Measurements from ENCODE around the gene SORBS2.

Gene SORBS2

DNA sequence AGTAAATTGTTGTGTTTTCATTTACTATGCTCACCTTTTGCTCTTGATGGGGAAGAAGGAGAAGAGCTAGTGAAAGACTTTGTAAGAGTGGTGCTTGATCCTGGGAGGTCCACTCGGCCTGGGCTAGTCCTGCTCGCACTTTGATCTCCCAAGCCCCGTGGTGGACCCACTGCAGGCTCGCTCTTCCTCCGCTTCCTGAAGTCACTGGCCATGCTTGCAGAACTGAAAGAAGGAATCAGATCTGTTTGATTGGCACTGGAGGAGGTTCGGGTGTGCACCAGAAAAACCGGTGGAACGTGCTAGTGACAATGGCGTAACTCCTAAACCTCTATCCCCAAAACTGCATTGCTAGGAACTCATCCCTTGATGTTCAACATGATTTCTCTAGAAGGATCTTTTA, 185.2 kb downstream of the SORBS2 start:
- no peak for DNase-seq

DNA sequence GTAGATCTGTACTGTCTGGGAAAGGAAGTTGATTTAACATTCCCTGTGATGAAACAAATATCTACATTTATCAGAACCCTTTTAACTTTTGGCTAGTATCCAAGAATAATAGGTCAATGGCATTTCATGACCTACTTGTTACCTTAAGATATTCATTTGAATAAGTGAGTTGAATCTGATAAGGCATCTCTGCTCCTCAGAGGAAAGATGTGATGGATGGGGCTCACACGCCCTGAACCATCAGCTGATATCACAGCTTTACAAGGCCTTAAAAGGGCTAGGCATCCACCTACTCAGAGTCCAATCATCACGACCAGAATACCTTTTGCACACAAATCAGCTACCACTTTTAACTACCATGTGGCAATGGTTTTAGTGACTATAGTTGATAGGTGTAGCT, 186.5 kb downstream of the SORBS2 start:
- no peak for DNase-seq

DNA sequence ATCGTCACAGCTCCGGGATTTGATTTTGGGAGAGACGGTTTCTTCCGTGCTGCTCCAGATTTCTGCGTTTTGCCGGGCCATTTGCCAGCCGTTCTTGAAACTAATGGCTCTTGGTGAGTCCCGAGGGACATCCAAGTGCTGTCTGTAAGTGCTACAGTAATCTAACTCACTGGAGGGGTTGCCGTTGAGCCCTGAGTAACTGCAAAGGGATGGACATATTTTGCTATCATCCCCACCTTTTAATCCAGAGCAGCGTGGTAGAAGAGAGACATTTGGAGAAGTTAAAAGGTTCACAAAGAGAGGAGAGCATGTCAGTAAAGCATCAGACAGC, 187.8 kb downstream of the SORBS2 start:
- DNase-seq: no peak

DNA sequence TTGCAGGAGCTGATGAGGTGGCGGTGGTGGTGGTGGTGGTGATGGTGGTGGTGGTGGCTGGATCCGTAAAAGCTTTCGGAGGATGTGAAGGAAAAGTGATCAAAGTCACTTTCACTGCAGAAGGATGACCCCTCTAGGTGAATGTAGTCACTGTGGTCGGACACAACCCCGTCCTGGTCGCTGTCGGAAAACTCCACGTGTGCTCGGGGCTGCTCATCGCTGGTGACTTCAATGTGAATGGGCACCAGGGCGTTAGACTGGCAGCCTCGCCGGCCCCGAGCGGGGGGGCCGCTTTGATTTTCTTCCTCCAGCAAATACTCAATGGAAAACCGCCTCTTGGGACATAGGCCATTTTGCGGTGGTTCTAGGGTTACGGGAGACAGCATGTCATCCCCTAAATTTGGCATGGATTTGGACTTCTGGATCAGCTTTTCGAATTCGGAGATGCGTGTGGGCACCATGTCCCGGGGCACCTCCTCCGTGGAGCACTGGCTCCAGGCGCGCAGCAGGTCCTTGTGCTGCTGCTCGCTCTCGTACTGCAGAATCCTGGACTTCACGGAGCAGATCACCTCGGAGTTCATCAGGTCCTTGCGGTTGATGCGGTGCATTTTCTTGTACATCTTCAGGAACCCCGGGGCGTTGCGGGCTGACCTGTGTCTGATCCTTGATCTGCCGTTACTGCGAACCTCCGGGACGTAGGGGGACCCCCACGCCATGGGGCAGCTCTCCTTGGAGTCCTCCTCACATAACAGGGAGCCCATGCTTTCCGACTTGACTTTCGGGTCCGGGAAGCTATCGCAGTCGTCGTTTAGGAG, 188.3 kb downstream of the SORBS2 start:
- DNase-seq: no peak

DNA sequence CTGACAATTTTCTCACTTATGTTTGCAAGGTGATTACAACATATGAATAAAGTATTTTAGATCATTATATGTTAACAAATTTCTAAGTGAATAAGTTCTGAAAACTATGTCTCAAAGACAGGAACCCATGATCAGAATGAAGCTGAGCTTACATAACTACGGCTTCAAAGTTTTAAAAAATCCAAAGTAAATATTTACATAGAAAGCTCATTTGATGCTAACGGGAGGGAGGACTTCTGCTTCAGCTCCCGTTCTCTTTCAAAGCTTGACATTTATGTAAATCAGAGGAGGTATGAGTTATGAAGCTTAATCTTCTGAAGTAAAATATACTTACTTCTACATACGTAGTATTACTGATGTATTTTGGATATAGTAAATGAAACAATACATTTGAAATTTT, 203.8 kb downstream of the SORBS2 start:
- DNase-seq: no peak

DNA sequence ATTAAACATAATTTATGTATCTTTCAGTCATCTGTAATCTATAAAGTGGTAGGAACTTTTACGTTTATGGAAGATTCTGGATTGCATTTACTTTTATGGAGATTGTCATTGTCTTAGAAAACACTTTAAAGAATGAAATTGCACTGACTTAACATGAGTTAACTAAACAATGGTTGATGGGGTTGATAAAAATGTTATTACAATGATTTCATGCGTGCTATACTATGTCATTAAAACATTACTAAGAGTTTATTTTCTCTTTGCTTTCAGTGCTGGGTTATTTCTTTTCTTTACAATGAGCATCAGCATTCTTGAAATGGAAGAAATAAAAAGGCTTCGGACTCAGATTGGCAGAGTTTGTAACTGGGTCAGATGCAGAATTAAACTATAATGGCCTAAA, 209.6 kb downstream of the SORBS2 start:
- DNase-seq: no peak

DNA sequence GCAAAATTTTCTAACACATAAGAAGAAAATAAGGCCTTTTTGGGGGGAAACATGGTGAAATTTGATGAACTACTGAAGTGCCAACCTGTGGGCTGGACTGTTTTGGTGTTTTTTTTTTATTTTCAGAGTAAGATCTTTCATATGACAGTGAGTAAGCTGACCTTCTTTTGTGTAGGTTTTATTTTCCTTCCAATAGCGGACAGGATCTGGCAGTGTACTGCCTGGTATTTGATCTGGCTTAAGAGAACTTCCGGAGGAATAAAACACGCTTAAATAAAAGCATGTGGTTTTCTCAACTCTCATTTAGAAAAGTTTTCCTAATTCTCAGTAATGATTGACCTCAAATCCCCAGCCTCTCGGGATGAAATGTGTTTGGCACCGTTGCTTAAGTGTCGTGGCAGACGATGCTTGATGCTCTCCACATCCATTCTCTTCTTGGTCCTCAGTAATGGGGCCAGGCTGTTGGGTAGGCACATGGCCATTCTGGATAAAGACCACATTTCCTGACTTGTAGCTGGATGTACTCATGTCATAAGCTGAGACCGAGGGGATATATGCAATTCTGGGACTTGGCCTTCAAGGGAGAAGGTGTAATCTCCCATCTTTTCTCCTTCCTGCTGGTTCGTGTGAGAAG, 211.1 kb downstream of the SORBS2 start:
- DNase-seq: no peak

DNA sequence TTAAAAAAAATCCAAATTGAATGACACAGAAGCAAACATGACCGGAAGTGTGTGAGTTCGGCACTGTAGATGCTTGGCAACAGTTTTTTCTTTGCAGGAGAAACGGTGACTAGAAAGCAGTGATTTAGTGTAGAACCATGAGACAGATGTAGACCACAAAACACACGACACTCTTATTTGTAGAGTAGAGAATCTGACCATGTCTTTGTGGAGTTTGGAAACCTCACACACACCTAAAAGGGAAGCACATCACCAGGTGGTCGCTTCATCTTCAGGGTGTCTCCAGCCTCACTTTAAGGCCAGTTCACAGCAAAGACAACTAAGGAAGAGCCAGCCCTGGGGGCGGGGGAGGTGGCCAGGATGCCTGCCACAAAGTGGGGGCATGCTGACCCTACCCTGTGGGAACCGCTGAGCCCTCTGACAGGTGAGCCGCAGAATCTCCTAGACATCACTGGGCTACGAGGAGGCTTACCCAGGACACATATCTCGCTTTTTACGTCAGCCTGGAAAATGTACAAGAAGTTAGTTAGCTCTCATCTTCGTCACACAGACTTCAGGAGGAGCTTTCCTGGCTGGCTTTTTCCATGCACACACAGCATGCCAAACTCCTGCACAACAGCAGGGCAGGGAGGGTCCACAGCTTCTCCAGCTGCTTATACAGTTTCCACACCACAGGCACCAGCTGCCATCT, 212.3 kb downstream of the SORBS2 start:
- no peak for DNase-seq

DNA sequence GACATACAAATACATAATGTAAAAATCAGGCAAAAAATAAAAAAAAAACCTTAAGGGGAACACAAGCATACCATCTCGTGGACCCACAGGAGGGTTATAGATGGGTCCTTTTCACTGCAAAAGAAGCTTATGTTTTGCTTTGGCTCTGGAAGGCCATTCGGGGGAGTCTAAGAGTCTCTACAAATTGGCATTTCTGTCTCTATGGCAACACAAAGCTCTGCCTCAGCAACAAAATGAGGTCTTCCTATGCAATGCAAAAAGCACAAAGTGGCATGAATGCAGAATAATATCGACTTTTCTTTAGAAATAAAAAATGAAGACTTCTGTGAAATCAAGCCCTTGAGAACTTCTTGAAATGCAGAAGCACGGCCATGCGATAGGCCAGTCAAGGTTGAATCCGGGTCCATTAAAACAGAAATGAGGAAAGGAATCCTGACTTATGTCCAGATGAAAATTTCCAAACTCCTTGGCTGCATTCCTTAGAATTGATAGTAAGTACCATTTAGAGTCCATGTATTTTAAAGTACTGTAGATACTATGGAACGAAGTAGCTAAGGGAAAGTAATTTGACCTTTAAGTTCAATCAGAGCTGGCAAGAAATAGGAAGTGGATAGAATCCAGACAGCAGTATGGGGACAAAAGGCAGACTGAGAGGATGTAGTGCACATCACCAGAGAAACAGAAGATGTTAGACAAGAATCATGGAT, 213.0 kb downstream of the SORBS2 start:
- no peak for DNase-seq

DNA sequence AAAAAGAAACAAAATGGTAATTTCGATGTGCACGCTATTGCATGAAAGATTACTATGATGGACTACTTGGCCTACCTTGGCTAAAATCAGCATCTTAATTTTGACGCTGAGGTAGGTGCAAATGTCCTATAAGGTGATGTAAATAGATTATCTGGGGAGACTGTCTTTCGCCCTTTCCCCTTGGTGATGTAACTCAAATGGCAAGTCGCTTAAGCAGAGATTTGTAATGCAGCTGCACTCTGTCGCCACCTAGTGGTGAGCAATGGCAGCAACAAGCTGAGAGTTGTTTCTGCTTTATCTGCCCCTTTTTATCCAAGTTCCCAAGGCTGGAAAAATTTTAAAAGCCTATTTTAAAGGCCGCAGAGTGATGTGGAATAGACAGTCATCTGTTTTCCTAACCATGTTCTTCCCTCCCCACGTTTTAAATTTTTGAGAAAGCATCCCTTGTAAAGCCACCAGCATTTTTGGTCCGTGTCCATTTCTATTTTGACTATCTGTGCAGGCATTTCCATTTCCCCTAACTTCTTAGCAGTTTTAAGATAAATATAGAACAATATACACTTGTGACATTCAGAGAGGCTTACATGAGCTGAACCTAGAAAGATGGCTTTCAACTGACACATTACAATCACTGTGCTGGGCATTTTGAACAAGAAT, 214.3 kb downstream of the SORBS2 start:
- DNase-seq: peak; percentile 69

DNA sequence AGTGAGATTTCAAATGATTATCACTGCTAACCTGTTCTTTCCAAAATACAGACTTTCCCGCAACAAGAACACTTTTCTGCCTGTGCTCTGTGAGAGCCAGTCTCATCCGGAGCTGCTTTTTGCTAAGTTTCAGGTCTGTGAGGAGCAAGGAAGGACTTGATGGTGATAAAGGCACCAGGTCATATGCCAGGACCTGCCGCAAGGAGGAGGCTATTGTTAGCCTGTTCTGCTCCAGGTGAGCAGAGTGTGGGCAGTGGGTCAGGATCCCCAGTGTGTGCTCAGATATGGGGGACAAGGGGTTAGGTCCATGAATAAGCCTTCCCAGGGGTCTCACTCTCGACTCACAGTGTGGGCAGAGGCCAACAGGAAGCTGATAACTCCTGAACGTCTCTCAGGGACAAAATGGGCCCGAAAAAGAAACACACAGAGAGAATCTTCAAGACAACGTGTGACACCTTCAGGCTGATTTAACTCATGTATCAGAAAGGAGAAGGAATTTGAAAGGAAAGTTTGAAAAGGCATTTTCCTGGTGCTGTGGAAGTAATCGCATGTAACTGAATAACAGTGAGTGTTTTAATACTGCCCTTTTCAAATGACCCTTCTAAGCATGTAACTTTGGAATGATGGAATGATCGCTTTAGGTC, 219.0 kb downstream of the SORBS2 start:
- DNase-seq: no peak

DNA sequence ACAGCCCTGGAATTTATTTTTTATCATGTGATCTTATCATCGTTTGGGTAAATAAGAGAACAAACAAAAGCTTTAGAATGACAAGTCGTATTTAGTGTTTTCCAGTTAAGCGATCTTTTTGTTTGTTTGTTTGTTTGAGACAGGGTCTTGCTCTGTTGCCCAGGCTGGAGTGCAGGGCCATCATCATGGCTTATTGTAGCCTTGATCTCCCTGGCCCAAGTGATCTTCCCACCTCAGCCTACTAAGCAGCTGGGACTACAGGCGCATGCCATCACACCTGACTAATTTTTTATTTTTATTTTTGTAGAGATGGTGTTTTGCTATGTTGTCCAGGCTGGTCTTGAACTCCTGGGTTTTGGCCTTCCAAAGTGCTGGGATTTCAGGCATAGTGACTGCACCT, 219.6 kb downstream of the SORBS2 start:
- DNase-seq: no peak

DNA sequence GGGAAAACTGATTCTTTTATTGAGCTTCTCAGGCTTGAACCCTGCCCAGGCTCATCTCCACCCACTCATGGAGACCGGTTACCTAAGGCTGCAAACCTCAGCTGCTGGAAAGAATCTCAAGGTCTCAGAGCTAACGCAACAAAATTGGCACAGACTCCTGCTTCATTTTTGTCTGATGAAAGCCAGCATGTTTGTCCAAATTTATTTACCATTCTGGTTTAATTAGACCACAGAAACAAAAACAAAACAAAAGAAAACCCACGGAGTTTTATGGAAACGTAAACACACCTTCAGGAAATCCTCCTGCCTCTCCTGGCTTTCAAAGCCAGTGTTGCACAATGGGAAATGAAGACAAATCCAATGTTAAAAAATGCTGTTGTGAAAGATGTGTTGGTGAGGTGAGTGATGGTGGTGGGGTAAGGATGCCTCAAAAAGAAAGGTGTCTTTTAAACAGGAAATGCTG, 220.3 kb downstream of the SORBS2 start:
- no peak for DNase-seq

DNA sequence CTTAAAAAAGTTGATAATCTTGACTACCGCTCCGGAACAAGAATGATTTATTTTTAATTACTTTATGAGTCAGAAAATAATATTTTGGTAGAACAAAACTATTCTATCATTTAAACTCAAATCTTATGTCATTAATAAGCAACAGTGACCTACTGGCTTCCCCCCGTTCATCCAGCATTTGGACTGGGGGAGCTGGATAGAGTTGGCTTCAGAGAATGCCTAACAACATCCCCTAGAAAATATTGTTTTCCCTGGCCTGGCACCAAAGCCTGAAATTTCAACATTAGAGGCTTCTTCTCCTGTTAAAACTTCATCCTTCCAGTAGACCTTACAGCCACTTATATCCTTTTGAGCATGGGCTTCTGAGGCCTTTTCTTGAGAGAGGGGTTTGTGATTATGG, 221.0 kb downstream of the SORBS2 start:
- DNase-seq: no peak

DNA sequence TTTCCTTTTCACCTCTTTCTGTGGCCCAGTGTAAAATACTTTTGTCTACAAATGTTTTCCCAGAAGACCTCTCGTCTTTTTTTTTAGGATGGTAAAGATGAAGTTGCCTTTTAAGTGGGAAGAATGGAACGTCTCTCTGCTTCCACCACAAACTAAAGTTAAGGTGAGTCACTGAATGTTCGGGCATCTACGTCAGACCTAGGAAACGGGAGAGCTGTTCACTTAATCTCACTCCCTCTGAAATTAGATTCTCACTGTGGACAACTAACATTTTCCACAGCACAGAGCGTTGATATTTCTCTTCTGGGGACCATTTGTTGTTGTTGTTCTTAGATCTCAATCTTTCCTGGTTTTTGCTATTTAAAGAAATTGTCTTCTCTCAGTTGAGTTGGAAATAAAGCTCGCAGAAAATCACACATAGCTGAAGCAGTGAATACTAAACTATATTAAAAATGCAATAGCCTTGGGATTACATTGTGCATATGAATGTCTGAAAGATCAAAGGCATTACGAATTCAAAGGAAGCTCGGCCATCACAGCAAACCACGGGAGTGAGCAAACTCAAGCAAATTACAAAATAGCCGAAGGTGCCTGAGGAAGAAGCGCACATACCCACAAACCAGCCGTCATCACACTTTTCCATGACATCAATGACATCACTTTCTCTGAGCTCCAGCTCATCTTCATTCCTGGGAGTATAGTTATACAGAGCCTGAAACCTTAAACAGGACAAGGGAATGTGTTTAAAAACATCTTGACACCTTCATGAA, 222.7 kb downstream of the SORBS2 start:
- no peak for DNase-seq

DNA sequence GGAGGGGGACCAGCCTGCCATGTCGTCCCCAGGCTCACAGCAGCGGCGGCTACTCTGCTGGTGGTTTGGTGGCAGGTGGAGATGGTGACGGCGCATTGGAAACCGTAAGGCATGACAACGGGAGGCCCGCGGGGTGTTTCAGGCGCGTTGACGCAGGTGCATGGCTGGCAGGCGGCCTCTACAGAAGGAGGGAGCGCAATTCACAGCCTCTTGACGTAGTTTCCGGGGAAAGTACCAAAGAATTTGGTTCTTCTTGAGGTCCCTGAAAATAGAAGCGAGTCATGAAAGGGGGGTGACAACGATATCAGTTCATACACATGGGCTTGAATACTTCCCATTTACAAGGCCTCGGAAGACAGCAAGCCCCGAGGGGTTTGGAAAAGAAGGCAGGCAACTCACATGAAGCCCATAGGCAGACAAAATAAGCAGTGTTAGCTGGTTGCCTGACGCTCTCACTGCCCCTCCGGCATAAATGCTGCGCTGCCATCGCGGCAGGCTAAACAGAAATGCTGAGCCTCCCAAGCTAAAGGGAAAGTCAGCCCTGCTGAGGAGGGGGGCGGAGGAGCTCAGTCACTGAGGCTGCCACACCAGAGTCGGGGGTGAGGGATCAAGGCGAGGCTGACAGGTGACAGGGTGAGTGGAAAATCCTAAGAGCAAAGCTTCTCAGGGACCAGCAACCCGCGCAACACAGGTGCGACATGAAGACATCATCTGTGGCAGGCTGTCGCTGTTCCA, 224.4 kb downstream of the SORBS2 start:
- peak; percentile 88 for DNase-seq

DNA sequence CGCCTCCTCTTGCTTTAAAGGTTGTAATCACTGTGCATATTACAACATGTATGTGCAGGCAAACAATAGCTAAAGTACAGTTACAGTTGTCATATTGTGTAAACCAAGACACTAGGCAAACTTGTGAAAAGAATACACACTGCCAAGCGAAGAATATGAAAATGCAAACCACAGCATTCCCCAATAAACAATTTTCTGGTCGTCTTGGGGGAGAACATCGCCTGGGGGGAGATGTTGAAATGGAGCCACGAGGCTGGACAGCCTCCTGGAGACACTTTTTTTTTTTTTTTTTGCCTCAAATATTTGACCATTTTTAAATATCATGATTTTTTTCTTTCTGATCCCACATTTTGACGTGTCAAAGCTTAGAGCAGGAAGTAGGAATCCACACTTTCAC, 225.0 kb downstream of the SORBS2 start:
- DNase-seq: no peak

DNA sequence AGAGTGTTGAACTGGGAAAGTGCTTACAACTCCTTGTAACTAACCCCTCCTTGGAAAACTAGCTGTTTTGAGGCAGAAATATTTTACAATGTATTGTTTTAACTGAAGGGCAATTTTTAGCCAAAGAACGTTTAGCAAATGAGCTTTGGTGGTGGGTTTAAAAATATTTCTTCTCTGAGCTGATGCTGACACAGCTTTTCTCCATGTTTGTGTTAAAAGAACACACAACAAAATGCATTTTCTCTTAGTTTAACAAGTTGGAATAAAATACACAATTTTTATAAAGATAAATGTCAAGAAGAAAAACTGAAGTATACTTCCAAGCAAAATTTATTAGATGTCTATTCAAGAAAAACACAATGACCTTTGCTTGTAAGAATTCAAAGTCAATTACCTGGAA, 226.8 kb downstream of the SORBS2 start:
- DNase-seq: no peak

DNA sequence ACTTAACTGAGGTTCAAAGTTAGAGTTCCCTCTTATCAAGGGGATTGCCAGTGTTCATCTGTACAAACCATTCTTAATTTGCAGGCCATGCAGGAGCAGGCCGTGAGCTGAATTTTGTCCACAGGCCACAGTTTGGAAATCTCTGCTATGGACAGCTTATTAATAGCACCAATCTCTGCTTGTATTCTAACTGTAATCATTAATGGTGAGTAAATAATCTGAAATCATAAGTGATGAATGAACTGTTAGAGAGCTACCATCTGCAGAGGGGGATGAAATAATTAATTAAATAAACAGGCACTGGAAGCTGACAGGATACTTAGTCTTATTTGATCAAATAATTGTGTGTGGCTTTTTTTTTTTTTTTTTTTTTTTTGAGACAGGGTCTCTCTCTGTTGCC, 228.2 kb downstream of the SORBS2 start:
- no peak for DNase-seq

DNA sequence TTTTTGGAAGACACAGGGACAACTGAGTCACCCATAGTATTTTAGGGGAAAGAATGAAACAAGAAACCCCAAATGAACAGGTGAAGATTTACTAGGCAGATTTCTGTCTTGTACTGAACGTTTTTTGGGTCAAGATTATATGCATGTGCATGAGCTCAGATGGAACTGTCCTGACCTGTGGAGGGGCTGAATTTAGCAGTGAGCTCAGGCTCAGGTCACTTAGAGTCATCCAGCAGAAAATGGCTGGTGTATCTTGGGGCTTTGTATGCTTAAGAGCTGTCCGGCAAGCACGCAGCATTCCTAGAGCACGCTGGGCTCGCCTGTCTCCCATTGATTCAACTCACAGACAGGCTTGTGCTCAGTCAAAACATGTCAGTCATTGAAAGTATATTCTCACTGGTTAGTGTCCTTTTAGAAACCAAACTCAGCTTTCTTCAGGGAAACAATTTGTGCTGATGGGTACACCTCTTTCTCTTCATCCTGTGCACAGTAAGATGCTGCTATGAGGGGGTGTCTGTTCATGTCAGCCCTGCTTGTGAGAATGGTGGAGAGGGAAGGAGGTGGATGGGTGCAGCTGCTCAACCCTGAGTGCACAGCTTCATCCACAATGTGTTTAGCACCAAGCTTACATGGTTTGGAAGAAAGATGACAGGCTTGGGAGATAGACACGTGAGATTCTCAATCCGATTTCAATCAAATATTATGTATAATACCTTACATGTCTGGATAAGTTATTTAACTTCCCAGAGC, 229.2 kb downstream of the SORBS2 start:
- DNase-seq: no peak
